Lower lobe of right lung (tissue), 2 donors: ENCODE data around the gene SUN5. TPM values are rescaled to one million over a fixed set of nuclear protein-coding genes. Genes with fewer than 3 reads are reported as not detected.
A peak's percentile ranks its signal among the peaks of the same experiment; 100 is the strongest.

Experiments
- ATAC-seq, 2 donors: fragments of 200-7000 bp; cut with Tn5 transposase; one replicate each; pipeline ENCODE4 v1.9.1; 2020 to 2022; ENCODE audit warnings: mild to moderate bottlenecking in 2 of 2, moderate library complexity in 2 of 2
- DNase-seq: peaks from one replicate; pipeline ENCODE4 v3.0.0-alpha.2; 2020
- H3K27ac ChIP-seq: fragments of 200-600 bp; one replicate; pipeline ENCODE4 v1.8.0; 2022
- H3K27me3 ChIP-seq: fragments of 200-600 bp; one replicate; pipeline ENCODE4 v1.8.0; 2022; ENCODE audit warnings: low read depth
- H3K36me3 ChIP-seq: fragments of 200-600 bp; one replicate; pipeline ENCODE4 v1.8.0; 2022; ENCODE audit warnings: mild to moderate bottlenecking
- H3K4me1 ChIP-seq: fragments of 200-600 bp; one replicate; pipeline ENCODE4 v1.8.0; 2022
- H3K4me3 ChIP-seq: fragments of 200-600 bp; one replicate; pipeline ENCODE4 v1.8.0; 2022; ENCODE audit warnings: mild to moderate bottlenecking
- H3K9me3 ChIP-seq: fragments of 200-600 bp; one replicate; pipeline ENCODE4 v1.8.0; 2022
- intact Hi-C: fragments of 100-400 bp; cut with DNase I; formaldehyde crosslinking; loops from one replicate; pipeline ENCODE4 v1.11.0; 2022
- total RNA-seq: library from RNA; stranded (reverse); fragmentation: NEBNext Ultra II Directional; extraction: Animal tissue kit (Norgen Biotek cat#: 25700); gene quantifications from one replicate; pipeline ENCODE4 v1.2.1, GENCODE V29; 2021
- TF ChIP-seq, protein P1 (sequence below): fragments of 200-600 bp; IDR thresholded peaks from one replicate; pipeline ENCODE4 v1.8.0; 2022; ENCODE audit warnings: antibody characterized with exemption, mild to moderate bottlenecking
- donor health status: DM: no; HTN: yes; CAD: no; lungs with severe emphysema.

SUN5 gene
- total RNA-seq, 1 donor from 2014 or later = not detected

DNA sequence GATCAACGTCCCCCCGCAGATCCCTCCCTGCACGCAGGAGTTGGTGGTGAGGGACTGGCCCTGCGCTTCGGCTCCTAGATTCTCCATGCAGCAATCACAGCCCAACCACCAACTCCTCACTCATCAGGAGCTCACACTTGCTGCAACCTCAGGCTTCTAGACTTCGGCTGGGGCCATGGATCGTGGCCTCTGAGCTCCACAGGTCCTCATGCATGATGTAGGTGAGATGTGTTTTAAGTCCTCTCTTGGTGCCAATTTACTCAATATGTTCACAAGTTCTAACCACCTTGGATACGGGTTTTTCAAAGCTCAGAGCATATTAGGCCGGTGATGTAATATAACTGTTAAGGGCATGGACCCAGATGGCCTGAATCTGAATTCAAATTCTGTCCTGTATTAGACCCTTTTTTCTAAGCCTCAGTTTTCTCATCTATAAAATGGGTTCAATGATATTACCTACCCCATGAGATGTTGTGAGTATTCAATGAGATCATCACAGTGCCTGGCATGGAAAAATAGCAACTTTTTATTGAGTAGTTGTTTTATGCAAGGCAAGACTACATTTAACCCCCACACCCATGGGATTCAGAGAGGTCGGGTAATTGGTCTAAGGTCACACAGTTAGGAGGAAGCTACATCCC is 31.0 kb downstream of the SUN5 start:
- TF ChIP-seq, protein P1, sequence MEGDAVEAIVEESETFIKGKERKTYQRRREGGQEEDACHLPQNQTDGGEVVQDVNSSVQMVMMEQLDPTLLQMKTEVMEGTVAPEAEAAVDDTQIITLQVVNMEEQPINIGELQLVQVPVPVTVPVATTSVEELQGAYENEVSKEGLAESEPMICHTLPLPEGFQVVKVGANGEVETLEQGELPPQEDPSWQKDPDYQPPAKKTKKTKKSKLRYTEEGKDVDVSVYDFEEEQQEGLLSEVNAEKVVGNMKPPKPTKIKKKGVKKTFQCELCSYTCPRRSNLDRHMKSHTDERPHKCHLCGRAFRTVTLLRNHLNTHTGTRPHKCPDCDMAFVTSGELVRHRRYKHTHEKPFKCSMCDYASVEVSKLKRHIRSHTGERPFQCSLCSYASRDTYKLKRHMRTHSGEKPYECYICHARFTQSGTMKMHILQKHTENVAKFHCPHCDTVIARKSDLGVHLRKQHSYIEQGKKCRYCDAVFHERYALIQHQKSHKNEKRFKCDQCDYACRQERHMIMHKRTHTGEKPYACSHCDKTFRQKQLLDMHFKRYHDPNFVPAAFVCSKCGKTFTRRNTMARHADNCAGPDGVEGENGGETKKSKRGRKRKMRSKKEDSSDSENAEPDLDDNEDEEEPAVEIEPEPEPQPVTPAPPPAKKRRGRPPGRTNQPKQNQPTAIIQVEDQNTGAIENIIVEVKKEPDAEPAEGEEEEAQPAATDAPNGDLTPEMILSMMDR = no peak
- ATAC-seq (no peak), DNase-seq (no peak)
- no peaks in the 10 kb centered on the region for H3K36me3 ChIP-seq
- peaks cover 8% of the 10 kb centered on the region for H3K4me1 ChIP-seq
- H3K27ac ChIP-seq = no peak overlapping the region
- no peak overlapping the region for H3K4me3 ChIP-seq
- H3K27me3 ChIP-seq = no peaks in the 10 kb centered on the region
- no peaks in the 10 kb centered on the region for H3K9me3 ChIP-seq
- intact Hi-C loops = no loop called here

DNA sequence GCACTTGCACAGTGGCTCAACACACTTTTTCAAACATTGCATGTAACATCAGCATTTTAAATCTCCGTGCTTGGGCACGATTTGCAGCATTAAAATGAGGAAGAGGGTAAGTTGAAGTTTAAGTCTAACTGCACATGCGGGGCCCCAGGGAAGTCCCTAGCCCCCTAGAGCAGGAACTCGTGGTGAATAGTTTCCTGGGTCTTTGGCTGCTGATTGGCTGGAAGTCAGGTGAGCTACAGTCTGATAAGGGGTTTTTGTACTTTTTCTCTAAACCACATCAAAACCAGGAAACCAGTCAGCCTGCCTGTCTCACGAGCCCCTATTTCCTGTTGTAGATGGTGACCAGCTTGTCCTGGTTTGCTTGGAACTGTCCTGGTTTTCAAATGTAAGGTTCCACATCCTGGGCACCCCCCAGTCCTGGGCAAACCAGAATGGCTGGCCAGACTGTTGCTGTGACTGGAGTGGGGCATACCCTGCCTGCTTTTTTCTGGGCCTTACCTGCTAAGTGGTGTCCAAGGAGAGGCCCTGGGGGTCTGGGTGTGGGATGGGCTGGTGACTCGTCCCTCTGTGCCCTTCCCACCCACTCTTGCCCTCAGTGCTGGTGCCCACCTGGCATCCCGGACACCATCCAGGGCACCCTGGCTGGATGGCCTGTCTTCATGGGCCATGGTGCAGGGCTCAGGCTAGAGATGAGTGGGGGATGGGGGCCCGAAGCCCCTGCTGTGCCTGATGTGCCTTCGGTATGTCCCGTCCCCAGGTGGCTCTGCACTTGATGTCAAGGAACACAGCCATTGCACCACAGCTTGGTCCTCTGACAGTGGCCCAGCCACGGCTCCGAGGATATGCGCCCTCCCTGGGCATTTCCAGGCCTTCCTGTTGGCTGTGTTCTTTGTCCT is 31.8 kb downstream of the SUN5 start:
- no peak overlapping the region for H3K27ac ChIP-seq
- intact Hi-C loops = no loop called here
- no peak for DNase-seq

DNA sequence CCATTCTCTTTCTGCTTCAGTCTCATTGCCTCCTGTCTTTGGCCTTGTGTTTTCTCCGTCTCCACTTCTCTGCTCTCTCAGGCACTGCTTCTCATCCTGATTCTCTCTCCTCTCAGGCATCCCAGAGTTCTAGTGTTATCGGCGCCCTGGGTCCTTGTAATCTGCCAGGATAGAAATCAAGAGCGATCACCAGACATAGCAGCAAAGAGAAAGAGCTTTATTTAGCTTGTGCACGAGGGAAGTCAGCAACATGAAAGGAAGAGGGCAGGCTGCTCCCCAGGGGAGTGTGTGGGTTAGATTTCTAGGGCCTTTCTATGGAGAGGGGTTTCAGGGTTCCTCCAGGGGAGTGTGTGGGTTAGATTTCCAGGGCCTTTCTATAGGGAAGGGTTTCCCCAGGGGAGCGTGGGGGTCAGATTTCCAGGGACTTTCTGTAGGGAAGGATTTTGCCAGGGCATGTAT is 32.5 kb downstream of the SUN5 start:
- H3K27me3 ChIP-seq = no peaks in the 10 kb centered on the region
- ATAC-seq (no peak), DNase-seq (no peak)
- H3K9me3 ChIP-seq = no peaks in the 10 kb centered on the region
- intact Hi-C loops = no loop called here
- H3K4me1 ChIP-seq = peaks cover 8% of the 10 kb centered on the region
- H3K27ac ChIP-seq = peak overlapping the region; percentile 41
- H3K36me3 ChIP-seq = no peaks in the 10 kb centered on the region
- TF ChIP-seq, protein P1 = no peak
- no peak overlapping the region for H3K4me3 ChIP-seq

More for the DNA sequence above, 31.8 kb downstream of the SUN5 start:
- Histone ChIP-seq H3K36me3 (no peaks in the 10 kb centered on the region), H3K9me3 (no peaks in the 10 kb centered on the region), H3K4me1 (peaks cover 8% of the 10 kb centered on the region), H3K4me3 (no peak overlapping the region), H3K27me3 (no peaks in the 10 kb centered on the region)
- TF ChIP-seq, protein P1 = no peak
- ATAC-seq = peak; percentile 30 to 52

DNA sequence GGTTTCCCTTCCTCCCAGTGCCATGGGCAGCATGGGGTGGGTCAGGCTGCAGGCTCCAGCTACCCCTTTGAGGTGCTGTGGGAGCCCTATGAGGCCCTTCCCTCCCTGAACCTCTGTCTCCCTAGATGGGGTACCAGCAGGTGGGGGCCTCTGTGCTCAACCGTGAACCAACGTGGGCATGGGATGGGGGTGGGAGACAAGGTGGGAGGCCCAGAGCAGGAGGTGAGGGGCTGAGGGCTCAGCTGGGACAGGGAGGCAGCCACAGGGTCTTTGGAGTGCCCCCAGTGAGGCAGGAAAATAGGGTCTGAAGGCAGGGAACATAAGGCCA is 33.3 kb downstream of the SUN5 start:
- Histone ChIP-seq H3K27me3 (no peaks in the 10 kb centered on the region), H3K4me3 (no peak overlapping the region), H3K4me1 (peaks cover 8% of the 10 kb centered on the region), H3K36me3 (no peaks in the 10 kb centered on the region), H3K9me3 (no peaks in the 10 kb centered on the region), H3K27ac (peak overlapping the region; percentile 24)
- intact Hi-C loops = no loop called here
- ATAC-seq (no peak), DNase-seq (no peak)
- TF ChIP-seq, protein P1 = no peak

DNA sequence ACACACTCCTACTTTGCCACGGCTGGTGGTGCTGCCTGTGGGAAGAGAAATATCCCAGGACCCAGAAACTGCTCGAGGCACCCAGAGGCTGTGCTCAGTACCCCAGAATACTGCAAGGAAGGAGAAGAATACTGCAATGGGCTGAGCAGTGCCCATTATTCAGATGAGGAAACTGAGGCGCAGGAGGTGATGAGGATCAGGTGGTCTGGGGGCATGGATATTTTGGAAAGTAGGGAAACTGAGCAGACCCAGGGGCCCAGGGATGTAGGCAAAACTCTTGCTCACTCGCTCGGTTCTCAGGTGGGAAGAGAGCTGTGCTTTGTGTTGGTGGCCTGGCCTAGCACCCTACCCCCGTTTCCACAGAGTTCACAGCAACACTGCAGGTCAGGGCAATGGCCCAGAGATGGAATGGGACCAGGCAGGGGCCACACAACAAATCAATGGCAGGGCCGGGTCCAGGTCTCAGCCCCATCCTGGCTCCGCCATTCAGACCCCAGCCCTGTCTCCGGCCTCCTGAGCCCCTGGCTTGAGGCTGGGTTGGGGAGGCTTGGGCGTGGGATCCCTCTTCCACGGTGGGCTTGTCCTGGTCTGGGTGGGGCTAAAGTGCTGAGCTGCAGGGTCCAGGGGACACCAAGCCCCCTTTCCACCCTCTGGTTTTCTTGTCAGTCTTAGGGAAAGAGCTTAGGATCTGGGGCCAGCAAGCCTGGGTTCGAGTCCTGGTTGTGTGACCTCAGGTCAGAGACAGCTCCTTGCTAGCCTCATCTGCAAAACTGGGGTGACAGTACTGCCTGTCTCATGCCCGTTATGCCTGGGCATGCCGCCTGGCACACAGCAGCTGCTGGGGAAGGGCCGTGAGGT is 33.9 kb downstream of the SUN5 start:
- Histone ChIP-seq H3K27me3 (no peaks in the 10 kb centered on the region), H3K36me3 (no peaks in the 10 kb centered on the region), H3K9me3 (no peaks in the 10 kb centered on the region), H3K4me3 (no peak overlapping the region), H3K4me1 (peaks cover 8% of the 10 kb centered on the region), H3K27ac (peak overlapping the region; percentile 24)
- intact Hi-C loops = no loop called here
- TF ChIP-seq, protein P1 = no peak
- DNase-seq = no peak
- no peak for ATAC-seq
